Trophoblast cell (in vitro differentiated cells and primary cell): ENCODE results near the gene UQCRQ.

ENCODE experiments used
- DNase-seq, 2 donors: peaks; one replicate each; pipeline ENCODE4 v3.0.0-alpha.2; 2016
- H2AFZ ChIP-seq: 2 replicates; pipeline ENCODE4 v1.6.1; 2013; ENCODE audit warnings: low read length, moderate library complexity, mild to moderate bottlenecking; ENCODE audit not compliant: insufficient read depth, poor library complexity
- H2AK5ac ChIP-seq: 2 replicates; pipeline ENCODE4 v1.6.1; 2013; ENCODE audit warnings: mild to moderate bottlenecking, low read length
- H2BK120ac ChIP-seq: 2 replicates; pipeline ENCODE4 v1.6.1; 2013; ENCODE audit warnings: low read length, mild to moderate bottlenecking, moderate library complexity; ENCODE audit not compliant: insufficient read depth, poor library complexity
- H2BK12ac ChIP-seq: 2 replicates; pipeline ENCODE4 v1.6.1; 2013; ENCODE audit warnings: mild to moderate bottlenecking, low read length, moderate library complexity
- H2BK5ac ChIP-seq: 2 replicates; pipeline ENCODE4 v1.6.1; 2013; ENCODE audit warnings: low read length, low read depth, moderate library complexity, mild to moderate bottlenecking; ENCODE audit not compliant: poor library complexity
- H3K14ac ChIP-seq: 2 replicates; pipeline ENCODE4 v1.6.1; 2013; ENCODE audit warnings: mild to moderate bottlenecking, low read length
- H3K18ac ChIP-seq: 2 replicates; pipeline ENCODE4 v1.6.1; 2013; ENCODE audit warnings: mild to moderate bottlenecking, low read length
- H3K23ac ChIP-seq: 2 replicates; pipeline ENCODE4 v1.6.1; 2013; ENCODE audit warnings: low read length
- H3K27ac ChIP-seq: 2 replicates; pipeline ENCODE4 v1.5.1; 2013; ENCODE audit warnings: low read depth, mild to moderate bottlenecking, inconsistent platforms, low read length, moderate library complexity
- H3K27me3 ChIP-seq: 2 replicates; pipeline ENCODE4 v1.6.1; 2013; ENCODE audit warnings: inconsistent platforms, mild to moderate bottlenecking, low read length, moderate library complexity; ENCODE audit not compliant: insufficient read depth
- H3K36me3 ChIP-seq, 2 experiments: 1 replicate in 1 of 2; 2 replicates in 1 of 2; pipeline ENCODE4 v1.6.1; 2013; ENCODE audit warnings: low read length in 2 of 2, mild to moderate bottlenecking in 2 of 2, moderate library complexity in 1 of 2; ENCODE audit not compliant: insufficient read depth in 2 of 2, control insufficient read depth in 1 of 2
- H3K4ac ChIP-seq: 2 replicates; pipeline ENCODE4 v1.6.1; 2013; ENCODE audit warnings: low read depth, mild to moderate bottlenecking, low read length, moderate library complexity
- H3K4me1 ChIP-seq, 2 experiments: 1 replicate in 1 of 2; 2 replicates in 1 of 2; pipeline ENCODE4 v1.6.1; 2013; ENCODE audit warnings: low read length in 2 of 2, mild to moderate bottlenecking in 2 of 2, moderate library complexity in 1 of 2; ENCODE audit not compliant: insufficient read depth in 2 of 2, control insufficient read depth in 1 of 2
- H3K4me2 ChIP-seq: 2 replicates; pipeline ENCODE4 v1.6.1; 2013; ENCODE audit warnings: inconsistent platforms, mild to moderate bottlenecking, low read length, moderate library complexity
- H3K4me3 ChIP-seq: 2 replicates; pipeline ENCODE4 v1.5.1; 2013; ENCODE audit warnings: mild to moderate bottlenecking, low read depth, low read length, inconsistent platforms
- H3K79me1 ChIP-seq: one replicate; pipeline ENCODE4 v1.6.1; 2013; ENCODE audit warnings: low read length
- H3K79me2 ChIP-seq: 2 replicates; pipeline ENCODE4 v1.6.1; 2013; ENCODE audit warnings: low read length, mild to moderate bottlenecking; ENCODE audit not compliant: control insufficient read depth, insufficient read depth, poor library complexity
- H3K9ac ChIP-seq: 2 replicates; pipeline ENCODE4 v1.6.1; 2013; ENCODE audit warnings: mild to moderate bottlenecking, low read length
- H3K9me3 ChIP-seq: 2 replicates; pipeline ENCODE4 v1.6.1; 2013; ENCODE audit warnings: low read depth, mild to moderate bottlenecking, control low read depth, inconsistent platforms, low read length; ENCODE audit not compliant: insufficient read depth
- H4K12ac ChIP-seq: 2 replicates; pipeline ENCODE4 v1.6.1; 2013; ENCODE audit warnings: low read depth, mild to moderate bottlenecking, low read length, moderate library complexity
- H4K8ac ChIP-seq: 2 replicates; pipeline ENCODE4 v1.6.1; 2013; ENCODE audit warnings: low read depth, mild to moderate bottlenecking, low read length, moderate library complexity
- H4K91ac ChIP-seq: one replicate; pipeline ENCODE4 v1.6.1; 2013; ENCODE audit warnings: low read depth, mild to moderate bottlenecking, low read length, moderate library complexity
- WGBS: extraction: QIAGEN DNeasy Blood & Tissue Kit; methylation state at CpG from one replicate; pipeline ENCODE4 v1.1.7; 2013; ENCODE audit warnings: missing lambda C conversion rate; ENCODE audit not compliant: insufficient read length, insufficient coverage; ENCODE audit errors: extremely low coverage; 5-methylcytosine and 5-hydroxymethylcytosine counted together

UQCRQ gene

GRCh38 chr5:132871459-132872284, 5.2 kb downstream of the UQCRQ start:
- Histone ChIP-seq H4K12ac (no peak overlapping the region), H3K23ac (no peak overlapping the region), H4K8ac (no peak overlapping the region), H4K91ac (no peak overlapping the region), H3K4me3 (no peak overlapping the region), H3K27ac (no peak overlapping the region), H3K18ac (no peak overlapping the region), H3K79me1 (peaks cover 3% of the 10 kb centered on the region), H3K36me3 (peaks cover 10 to 32% of the 10 kb centered on the region in 2 experiments), H2BK12ac (no peak overlapping the region), H3K9me3 (no peaks in the 10 kb centered on the region), H2AFZ (no peak overlapping the region), H3K79me2 (peaks cover 4% of the 10 kb centered on the region), H3K4me2 (no peak overlapping the region), H3K9ac (no peak overlapping the region), H3K4me1 (peaks cover 2 to 4% of the 10 kb centered on the region in 2 experiments), H2BK120ac (no peak overlapping the region), H3K27me3 (no peaks in the 10 kb centered on the region), H3K4ac (no peak overlapping the region), H3K14ac (no peak overlapping the region), H2AK5ac (no peak overlapping the region), H2BK5ac (no peak overlapping the region)
- no peak for DNase-seq
- no CpG with 5 or more reads among the region's 5 CpGs for WGBS

- no peak overlapping the region for H3K9ac ChIP-seq
- no peak overlapping the region for H3K18ac ChIP-seq
- H2AK5ac ChIP-seq, result no peak overlapping the region
- whole genome bisulfite sequencing, result no CpG with 5 or more reads among the region's 1 CpG
- H3K14ac ChIP-seq, result no peak overlapping the region
- no peaks in the 10 kb centered on the region for H3K9me3 ChIP-seq
- H4K12ac ChIP-seq, result no peak overlapping the region
- H3K27me3 ChIP-seq, result no peaks in the 10 kb centered on the region
- H2AFZ ChIP-seq, result no peak overlapping the region
- no peak overlapping the region for H2BK12ac ChIP-seq
- no peak overlapping the region for H3K27ac ChIP-seq
- no peak for DNase-seq
- no peaks in the 10 kb centered on the region for H3K79me2 ChIP-seq
- H3K4me2 ChIP-seq, result no peak overlapping the region
- H2BK5ac ChIP-seq, result no peak overlapping the region
- no peaks in the 10 kb centered on the region for H3K79me1 ChIP-seq
- no peak overlapping the region for H3K23ac ChIP-seq
- H3K4ac ChIP-seq, result no peak overlapping the region
- H4K91ac ChIP-seq, result no peak overlapping the region
- peaks cover 11 to 30% of the 10 kb centered on the region in 2 experiments for H3K36me3 ChIP-seq
- no peaks in the 10 kb centered on the region for H3K4me1 ChIP-seq
- no peak overlapping the region for H4K8ac ChIP-seq
- H2BK120ac ChIP-seq, result no peak overlapping the region
- H3K4me3 ChIP-seq, result no peak overlapping the region
Measured at GRCh38 chr5:132872788-132873118, 6.3 kb downstream of the UQCRQ start.

GRCh38 chr5:132873119-132873929, 6.9 kb downstream of the UQCRQ start, which contains the start of gene LEAP2:
Gene LEAP2, plus strand, starts transcription at chr5:132873668. Its CDS starts 27 bp downstream, at chr5:132873695.
- Histone ChIP-seq H3K27me3 (no peaks in the 10 kb centered on the region), H2AK5ac (no peak within 1 kb of the TSS), H3K4me2 (no peak within 1 kb of the TSS), H3K14ac (no peak within 1 kb of the TSS), H3K18ac (no peak within 1 kb of the TSS), H3K9me3 (no peaks in the 10 kb centered on the region), H4K8ac (no peak within 1 kb of the TSS), H2BK120ac (no peak within 1 kb of the TSS), H3K79me1 (no peaks in the 10 kb centered on the region), H3K4me3 (no peak within 1 kb of the TSS), H3K79me2 (no peaks in the 10 kb centered on the region), H3K27ac (no peak within 1 kb of the TSS), H2BK12ac (no peak within 1 kb of the TSS), H3K23ac (no peak within 1 kb of the TSS), H4K91ac (no peak within 1 kb of the TSS), H4K12ac (no peak within 1 kb of the TSS), H3K9ac (no peak within 1 kb of the TSS), H3K4me1 (no peaks in the 10 kb centered on the region), H2BK5ac (no peak within 1 kb of the TSS), H2AFZ (no peak within 1 kb of the TSS), H3K36me3 (peaks cover 12 to 36% of the 10 kb centered on the region in 2 experiments), H3K4ac (no peak within 1 kb of the TSS)
- no peak for DNase-seq
- no CpG with 5 or more reads among the region's 6 CpGs for WGBS

- Histone ChIP-seq H2BK5ac (no peak overlapping the region), H3K4me2 (no peak overlapping the region), H4K12ac (no peak overlapping the region), H2AFZ (no peak overlapping the region), H2BK120ac (no peak overlapping the region), H3K18ac (no peak overlapping the region), H3K9me3 (no peaks in the 10 kb centered on the region), H3K4me3 (no peak overlapping the region), H2AK5ac (no peak overlapping the region), H3K79me1 (no peaks in the 10 kb centered on the region), H3K27ac (no peak overlapping the region), H3K27me3 (no peaks in the 10 kb centered on the region), H4K91ac (no peak overlapping the region), H3K4ac (no peak overlapping the region), H4K8ac (no peak overlapping the region), H3K23ac (no peak overlapping the region), H2BK12ac (no peak overlapping the region), H3K9ac (no peak overlapping the region), H3K4me1 (no peaks in the 10 kb centered on the region), H3K36me3 (peaks cover 10 to 36% of the 10 kb centered on the region in 2 experiments), H3K14ac (no peak overlapping the region), H3K79me2 (no peaks in the 10 kb centered on the region)
- no CpG with 5 or more reads among the region's 3 CpGs for WGBS
- DNase-seq, result no peak
Measured at GRCh38 chr5:132873930-132874271, 7.5 kb downstream of the UQCRQ start.
